Thyroid gland (tissue), 4 donors: ENCODE measurements around the gene RFC5.

ENCODE experiments used
- CTCF ChIP-seq, 6 experiments: fragments of 200-600 bp in 3 of 6; fragments of 450-650 bp in 3 of 6; sonication (generic) in 3 of 6; IDR thresholded peaks; one replicate each; pipeline ENCODE4 v1.5.1; 2016 to 2019; ENCODE audit warnings: antibody characterized with exemption in 6 of 6, mild to moderate bottlenecking in 2 of 6, inconsistent platforms in 1 of 6, moderate library complexity in 1 of 6
- POLR2A ChIP-seq, 2 donors: fragments of 450-650 bp; IDR thresholded peaks; one replicate each; pipeline ENCODE4 v1.6.1; 2017; ENCODE audit warnings: antibody characterized with exemption in 2 of 2, mild to moderate bottlenecking in 2 of 2, moderate library complexity in 1 of 2

- TF ChIP-seq CTCF (IDR thresholded peaks at IDR 0.05) (no peak), POLR2A (IDR thresholded peaks at IDR 0.05) (no peak)
These were observed 39.6 kb downstream of the RFC5 start for GRCh38 chr12:118055865-118056773.
